ENCODE data around the gene SLC6A17. TPM values are rescaled to one million over a fixed set of nuclear protein-coding genes. Genes with fewer than 3 reads are reported as not detected.

Gene SLC6A17
- total RNA-seq, 2 donors from 2014 or later, result 0.41 to 2.2 TPM

- 72% methylated on average over 11 of the region's 11 CpGs for WGBS
- no peak overlapping the region for H3K27ac ChIP-seq
- H3K36me3 ChIP-seq, result no peaks in the 10 kb centered on the region
- TF ChIP-seq POLR2AphosphoS5 (IDR thresholded peaks at IDR 0.05) (no peak), POLR2A (IDR thresholded peaks at IDR 0.05) (no peak), CTCF (IDR thresholded peaks at IDR 0.05) (no peak)
- intact Hi-C loops (cut with DNase I), result no loop called here
- H3K9me3 ChIP-seq, result no peaks in the 10 kb centered on the region
- H3K4me3 ChIP-seq, result no peak overlapping the region
- peaks cover 22% of the 10 kb centered on the region for H3K4me1 ChIP-seq (replicated peaks)
- no peaks in the 10 kb centered on the region for H3K27me3 ChIP-seq (replicated peaks; ENCODE audit: insufficient read depth)
- DNase-seq (ENCODE audit: low spot score), result no peak
Measured at GRCh38 chr1:110239441-110240430, 89.4 kb downstream of the SLC6A17 start.

GRCh38 chr1:110240476-110241210, 90.3 kb downstream of the SLC6A17 start:
- TF ChIP-seq POLR2AphosphoS5 (IDR thresholded peaks at IDR 0.05) (no peak), CTCF (IDR thresholded peaks at IDR 0.05) (no peak), POLR2A (IDR thresholded peaks at IDR 0.05) (no peak)
- DNase-seq (ENCODE audit: low spot score), result no peak
- no peak overlapping the region for H3K27ac ChIP-seq
- H3K36me3 ChIP-seq, result no peaks in the 10 kb centered on the region
- H3K4me3 ChIP-seq, result no peak overlapping the region
- peaks cover 14% of the 10 kb centered on the region for H3K4me1 ChIP-seq (replicated peaks)
- intact Hi-C loops (cut with DNase I), result no loop called here
- 66% methylated on average over 13 of the region's 13 CpGs for WGBS
- H3K9me3 ChIP-seq, result no peaks in the 10 kb centered on the region
- H3K27me3 ChIP-seq (replicated peaks; ENCODE audit: insufficient read depth), result no peaks in the 10 kb centered on the region

- H3K27me3 ChIP-seq (replicated peaks; ENCODE audit: insufficient read depth), result no peaks in the 10 kb centered on the region
- no peak overlapping the region for H3K27ac ChIP-seq
- no peak overlapping the region for H3K4me3 ChIP-seq
- no peaks in the 10 kb centered on the region for H3K36me3 ChIP-seq
- H3K9me3 ChIP-seq, result no peaks in the 10 kb centered on the region
- DNase-seq (ENCODE audit: low spot score), result no peak
- H3K4me1 ChIP-seq (replicated peaks), result peaks cover 10% of the 10 kb centered on the region
- TF ChIP-seq POLR2A (IDR thresholded peaks at IDR 0.05) (no peak), CTCF (IDR thresholded peaks at IDR 0.05) (no peak), POLR2AphosphoS5 (IDR thresholded peaks at IDR 0.05) (no peak)
- intact Hi-C loops (cut with DNase I), result no loop called here
- WGBS, result 37% methylated on average over 2 of the region's 2 CpGs
Measured at GRCh38 chr1:110241516-110241915, 91.2 kb downstream of the SLC6A17 start.

GRCh38 chr1:110242062-110242461, 91.8 kb downstream of the SLC6A17 start:
- TF ChIP-seq POLR2AphosphoS5 (IDR thresholded peaks at IDR 0.05) (no peak), POLR2A (IDR thresholded peaks at IDR 0.05) (no peak), CTCF (IDR thresholded peaks at IDR 0.05) (no peak)
- no peaks in the 10 kb centered on the region for H3K36me3 ChIP-seq
- intact Hi-C loops (cut with DNase I), result no loop called here
- H3K27me3 ChIP-seq (replicated peaks; ENCODE audit: insufficient read depth), result no peaks in the 10 kb centered on the region
- no peaks in the 10 kb centered on the region for H3K9me3 ChIP-seq
- no peak overlapping the region for H3K4me3 ChIP-seq
- 92% methylated on average over 3 of the region's 4 CpGs for WGBS
- H3K4me1 ChIP-seq (replicated peaks), result peaks cover 10% of the 10 kb centered on the region
- no peak overlapping the region for H3K27ac ChIP-seq
- DNase-seq (ENCODE audit: low spot score), result no peak

Data from prostate gland (tissue), 2 donors.